ENCODE measurements around the gene MDN1.

Gene MDN1

GRCh38 chr6:89615882-89616281, 203.7 kb downstream of the MDN1 start:
- DNase-seq (ENCODE audit: extremely low spot score), result no peak
- ChIA-PET CTCF (no interaction called here), POLR2A (interaction anchor here (1.2 kb wide), 1 partner anchor 23 kb away, joined by 5 read pairs; the partner anchor contains the start of gene LYRM2)
- TF ChIP-seq L3MBTL2 (conservative IDR thresholded peaks at IDR 0.05) (no peak), FOXA1 (IDR thresholded peaks at IDR 0.05) (no peak), PKNOX1 (IDR thresholded peaks at IDR 0.05) (no peak), ZNF384 (IDR thresholded peaks at IDR 0.05) (no peak), SUZ12 (IDR thresholded peaks at IDR 0.05) (no peak), HDGF (IDR thresholded peaks at IDR 0.05; ENCODE audit: borderline replicate concordance) (no peak), ARNT (IDR thresholded peaks at IDR 0.05) (no peak)

GRCh38 chr6:89613790-89614189, 205.8 kb downstream of the MDN1 start:
- POLR2A ChIA-PET, result interaction anchor here (1.1 kb wide), 1 partner anchor 25 kb away, joined by 4 read pairs; the partner anchor contains the start of gene LYRM2
- DNase-seq (ENCODE audit: extremely low spot score), result no peak
- CTCF ChIA-PET, result interaction anchor here (1.3 to 1.6 kb wide), 2 partner anchors 181 to 192 kb away, joined by 3 to 7 read pairs; partner anchors contain the start of gene ANKRD6
- TF ChIP-seq SUZ12 (IDR thresholded peaks at IDR 0.05) (no peak), ARNT (IDR thresholded peaks at IDR 0.05) (no peak), ZNF384 (IDR thresholded peaks at IDR 0.05) (no peak)

GRCh38 chr6:89612121-89612520, 207.5 kb downstream of the MDN1 start:
- POLR2A ChIA-PET, result no interaction called here
- no peak for DNase-seq (ENCODE audit: extremely low spot score)
- TF ChIP-seq ELF4 (IDR thresholded peaks at IDR 0.05), result no peak
- no peak for TF ChIP-seq PKNOX1 (IDR thresholded peaks at IDR 0.05)
- TF ChIP-seq L3MBTL2 (conservative IDR thresholded peaks at IDR 0.05), result no peak
- TF ChIP-seq ARNT (IDR thresholded peaks at IDR 0.05), result no peak
- no peak for TF ChIP-seq FOXM1 (IDR thresholded peaks at IDR 0.05; ENCODE audit: borderline replicate concordance)
- TF ChIP-seq FOXA1 (IDR thresholded peaks at IDR 0.05), result no peak
- CTCF ChIA-PET, result interaction anchor here (1.3 to 1.6 kb wide), 3 partner anchors 12 to 190 kb away, joined by 3 to 7 read pairs (median 3); partner anchors contain the start of gene ANKRD6

- POLR2A ChIA-PET, result no interaction called here
- CTCF ChIA-PET, result interaction anchor here (1.4 to 4.1 kb wide), 3 partner anchors 11 to 180 kb away, joined by 3 to 38 read pairs (median 6); partner anchors contain the start of gene ANKRD6
- no peak for DNase-seq (ENCODE audit: extremely low spot score)
- TF ChIP-seq CTBP1 (IDR thresholded peaks at IDR 0.05; ENCODE audit: borderline replicate concordance) (no peak), TARDBP (IDR thresholded peaks at IDR 0.05) (no peak), SUZ12 (IDR thresholded peaks at IDR 0.05) (no peak)
Observed at GRCh38 chr6:89611666-89612065, 207.9 kb downstream of the MDN1 start.

GRCh38 chr6:89610149-89610642, 209.4 kb downstream of the MDN1 start:
- no peak for TF ChIP-seq SP1 (IDR thresholded peaks at IDR 0.05)
- TF ChIP-seq TARDBP (IDR thresholded peaks at IDR 0.05), result no peak
- TF ChIP-seq LEF1 (IDR thresholded peaks at IDR 0.05; ENCODE audit: borderline replicate concordance), result no peak
- TF ChIP-seq CTBP1 (IDR thresholded peaks at IDR 0.05; ENCODE audit: borderline replicate concordance), result no peak
- no peak for TF ChIP-seq L3MBTL2 (conservative IDR thresholded peaks at IDR 0.05)
- no peak for TF ChIP-seq SUZ12 (IDR thresholded peaks at IDR 0.05)
- no peak for TF ChIP-seq PKNOX1 (IDR thresholded peaks at IDR 0.05)
- TF ChIP-seq ELF4 (IDR thresholded peaks at IDR 0.05), result no peak
- TF ChIP-seq NFRKB (IDR thresholded peaks at IDR 0.05), result no peak
- TF ChIP-seq ZNF384 (IDR thresholded peaks at IDR 0.05), result no peak
- no peak for TF ChIP-seq FOXA1 (IDR thresholded peaks at IDR 0.05)
- TF ChIP-seq FOXM1 (IDR thresholded peaks at IDR 0.05; ENCODE audit: borderline replicate concordance), result no peak
- TF ChIP-seq BHLHE40 (IDR thresholded peaks at IDR 0.05; ENCODE audit: borderline replicate concordance), result no peak
- no peak for TF ChIP-seq ARNT (IDR thresholded peaks at IDR 0.05)
- TF ChIP-seq FOXK2 (IDR thresholded peaks at IDR 0.05), result no peak
- ChIA-PET POLR2A (no interaction called here), CTCF (interaction anchor here (0.6 to 4.1 kb wide), 7 partner anchors 8 to 962 kb away, joined by 3 to 38 read pairs (median 5); partner anchors contain the start of gene ANKRD6)
- DNase-seq (ENCODE audit: extremely low spot score), result peak; percentile 69

- POLR2A ChIA-PET, result no interaction called here
- CTCF ChIA-PET, result no interaction called here
- TF ChIP-seq FOXK2 (IDR thresholded peaks at IDR 0.05) (no peak), TARDBP (IDR thresholded peaks at IDR 0.05) (no peak), FOXA1 (IDR thresholded peaks at IDR 0.05) (no peak), NFRKB (IDR thresholded peaks at IDR 0.05) (no peak), CTBP1 (IDR thresholded peaks at IDR 0.05; ENCODE audit: borderline replicate concordance) (no peak), HDGF (IDR thresholded peaks at IDR 0.05; ENCODE audit: borderline replicate concordance) (no peak), PKNOX1 (IDR thresholded peaks at IDR 0.05) (no peak), BHLHE40 (IDR thresholded peaks at IDR 0.05; ENCODE audit: borderline replicate concordance) (no peak), ZNF384 (IDR thresholded peaks at IDR 0.05) (no peak), FOXM1 (IDR thresholded peaks at IDR 0.05; ENCODE audit: borderline replicate concordance) (no peak), SUZ12 (IDR thresholded peaks at IDR 0.05) (no peak), LEF1 (IDR thresholded peaks at IDR 0.05; ENCODE audit: borderline replicate concordance) (no peak), SP1 (IDR thresholded peaks at IDR 0.05) (no peak), ARNT (IDR thresholded peaks at IDR 0.05) (no peak)
- DNase-seq (ENCODE audit: extremely low spot score), result no peak
Observed at GRCh38 chr6:89605861-89606260, 213.7 kb downstream of the MDN1 start.

All from HEK293T (cell line).